H7 (cell line): ENCODE results near the gene AP4M1. TPM values are rescaled to one million over a fixed set of nuclear protein-coding genes. Genes with fewer than 3 reads are reported as not detected.

Experiments
- DNase-seq: peaks from one replicate; pipeline ENCODE4 v3.0.0; 2012
- H3K27me3 ChIP-seq: 2 replicates; pipeline ENCODE4 v1.6.0; 2011; ENCODE audit warnings: mild to moderate bottlenecking, low read length; ENCODE audit not compliant: control insufficient read depth, insufficient read depth
- H3K36me3 ChIP-seq: replicated peaks from 2 replicates; pipeline ENCODE4 v1.5.1; 2011; ENCODE audit warnings: low read length; ENCODE audit not compliant: control insufficient read depth, insufficient read depth
- H3K4me3 ChIP-seq: 2 replicates; pipeline ENCODE4 v1.5.1; 2011; ENCODE audit warnings: low read depth, mild to moderate bottlenecking, control low read depth, low read length, moderate library complexity; ENCODE audit not compliant: insufficient read depth
- total RNA-seq: library from RNA; depleted of rRNA; stranded (reverse); fragments of >200 nt; shearing (Covaris generic); gene quantifications from 2 replicates; pipeline ENCODE4 v1.2.3, GENCODE V29; 2014; rRNA removed

Gene AP4M1
- 15.1 and 23.3 TPM in 2 replicates for total RNA-seq

GRCh38 chr7:100101016-100101862 is at the start of gene AP4M1, which contains the start of gene MCM7:
AP4M1 (plus strand) TSS chr7:100101643; CDS start chr7:100101715, 72 bp downstream.
MCM7 (minus strand) TSS chr7:100101397; CDS start chr7:100101294, 103 bp downstream.
- H3K27me3 ChIP-seq, result no peaks in the 10 kb centered on the region
- DNase-seq, result peak; percentile 100
- peaks cover 36% of the 10 kb centered on the region for H3K36me3 ChIP-seq
- H3K4me3 ChIP-seq, result peak within 1 kb of the TSS; percentile 99

GRCh38 chr7:100053215-100053614 is 48.2 kb upstream of the AP4M1 start:
- DNase-seq, result peak; percentile 78
- no peaks in the 10 kb centered on the region for H3K27me3 ChIP-seq

GRCh38 chr7:100057006-100057405 is 44.4 kb upstream of the AP4M1 start:
- DNase-seq, result no peak
- peaks cover 21% of the 10 kb centered on the region for H3K36me3 ChIP-seq
- H3K27me3 ChIP-seq, result no peaks in the 10 kb centered on the region

More at GRCh38 chr7:100053215-100053614, 48.2 kb upstream of the AP4M1 start:
- Histone ChIP-seq H3K36me3 (peaks cover 11% of the 10 kb centered on the region), H3K4me3 (no peak overlapping the region)

GRCh38 chr7:100059251-100059739 is 42.1 kb upstream of the AP4M1 start:
- H3K4me3 ChIP-seq, result no peak overlapping the region
- DNase-seq, result no peak
- no peaks in the 10 kb centered on the region for H3K27me3 ChIP-seq
- H3K36me3 ChIP-seq, result peaks cover 28% of the 10 kb centered on the region

More at GRCh38 chr7:100057006-100057405, 44.4 kb upstream of the AP4M1 start:
- no peak overlapping the region for H3K4me3 ChIP-seq

- DNase-seq, result no peak
- no peaks in the 10 kb centered on the region for H3K27me3 ChIP-seq
- H3K4me3 ChIP-seq, result no peak overlapping the region
- peaks cover 33% of the 10 kb centered on the region for H3K36me3 ChIP-seq
These were observed 39.8 kb upstream of the AP4M1 start for GRCh38 chr7:100061518-100062193.

GRCh38 chr7:100063376-100063775 is 38.1 kb upstream of the AP4M1 start:
- no peak overlapping the region for H3K4me3 ChIP-seq
- DNase-seq, result no peak
- peaks cover 21% of the 10 kb centered on the region for H3K36me3 ChIP-seq
- no peaks in the 10 kb centered on the region for H3K27me3 ChIP-seq

- H3K27me3 ChIP-seq, result no peaks in the 10 kb centered on the region
- no peak for DNase-seq
- no peak overlapping the region for H3K4me3 ChIP-seq
- H3K36me3 ChIP-seq, result peaks cover 17% of the 10 kb centered on the region
These were observed 37.3 kb upstream of the AP4M1 start for GRCh38 chr7:100064162-100064561.

- Histone ChIP-seq H3K4me3 (no peak overlapping the region), H3K27me3 (no peaks in the 10 kb centered on the region), H3K36me3 (peaks cover 23% of the 10 kb centered on the region)
- DNase-seq, result no peak
These were observed 35.8 kb upstream of the AP4M1 start for GRCh38 chr7:100065452-100066186.

- Histone ChIP-seq H3K36me3 (peaks cover 33% of the 10 kb centered on the region), H3K4me3 (no peak overlapping the region), H3K27me3 (no peaks in the 10 kb centered on the region)
- DNase-seq, result no peak
These were observed 34.5 kb upstream of the AP4M1 start for GRCh38 chr7:100066953-100067352.

GRCh38 chr7:100069991-100070390 is 31.5 kb upstream of the AP4M1 start:
- peaks cover 49% of the 10 kb centered on the region for H3K36me3 ChIP-seq
- no peak for DNase-seq
- H3K27me3 ChIP-seq, result no peaks in the 10 kb centered on the region
- H3K4me3 ChIP-seq, result no peak overlapping the region

- Histone ChIP-seq H3K4me3 (no peak overlapping the region), H3K36me3 (peaks cover 59% of the 10 kb centered on the region), H3K27me3 (no peaks in the 10 kb centered on the region)
- DNase-seq, result no peak
These were observed 30.3 kb upstream of the AP4M1 start for GRCh38 chr7:100071018-100071723.

- no peak for DNase-seq
- Histone ChIP-seq H3K27me3 (no peaks in the 10 kb centered on the region), H3K36me3 (peaks cover 66% of the 10 kb centered on the region), H3K4me3 (no peak overlapping the region)
These were observed 29.0 kb upstream of the AP4M1 start for GRCh38 chr7:100072462-100072861.

GRCh38 chr7:100074841-100075240 is 26.6 kb upstream of the AP4M1 start:
- no peaks in the 10 kb centered on the region for H3K27me3 ChIP-seq
- peaks cover 80% of the 10 kb centered on the region for H3K36me3 ChIP-seq
- no peak for DNase-seq
- no peak overlapping the region for H3K4me3 ChIP-seq

GRCh38 chr7:100075418-100075817 is 26.0 kb upstream of the AP4M1 start:
- H3K36me3 ChIP-seq, result peaks cover 75% of the 10 kb centered on the region
- no peak overlapping the region for H3K4me3 ChIP-seq
- no peaks in the 10 kb centered on the region for H3K27me3 ChIP-seq
- DNase-seq, result no peak
